ENCODE data around the gene KPNA1. TPM values are rescaled to one million over a fixed set of nuclear protein-coding genes. Genes with fewer than 3 reads are reported as not detected.

Gene KPNA1
- total and polyA plus RNA-seq, 4 donors, result 20.7 to 42.0 (median 23.5) TPM

GRCh38 chr3:122430371-122430770 lies 84.4 kb downstream of the KPNA1 start:
- DNase-seq (ENCODE audit: low spot score), result no peak
- H3K27ac ChIP-seq (ENCODE audit: low read depth in 1 of 2, low read length in 2 of 2), result no peak overlapping the region
- TF ChIP-seq MAX (IDR thresholded peaks at IDR 0.05), result no peak
- no peak for TF ChIP-seq RAD21 (IDR thresholded peaks at IDR 0.05)
- no peak for TF ChIP-seq TAF1 (conservative IDR thresholded peaks at IDR 0.05)
- TF ChIP-seq REST (IDR thresholded peaks at IDR 0.05), result no peak
- TF ChIP-seq GABPA (IDR thresholded peaks at IDR 0.05 in 1 of 2, conservative IDR thresholded peaks at IDR 0.05 in 1 of 2), result no peak
- TF ChIP-seq ZBTB33 (IDR thresholded peaks at IDR 0.05), result no peak
- TF ChIP-seq CTCF (IDR thresholded peaks at IDR 0.05; ENCODE audit: low read depth, low read length, missing input control), result no peak
- TF ChIP-seq ATF3 (IDR thresholded peaks at IDR 0.05), result no peak
- no peak for TF ChIP-seq RXRA (IDR thresholded peaks at IDR 0.05)
- TF ChIP-seq HNF4G (IDR thresholded peaks at IDR 0.05), result no peak
- no peak for TF ChIP-seq FOXA1 (IDR thresholded peaks at IDR 0.05)
- no peak for TF ChIP-seq NR2F2 (IDR thresholded peaks at IDR 0.05)
- no peak for TF ChIP-seq SP1 (IDR thresholded peaks at IDR 0.05)
- no peak for TF ChIP-seq FOXA2 (IDR thresholded peaks at IDR 0.05)
- TF ChIP-seq JUND (IDR thresholded peaks at IDR 0.05), result no peak
- TF ChIP-seq HNF4A (conservative IDR thresholded peaks at IDR 0.05), result no peak
- H3K36me3 ChIP-seq (ENCODE audit: control insufficient read depth in 4 of 4, insufficient read depth in 3 of 4, low read depth in 1 of 4, low read length in 3 of 4), result peaks cover 6 to 54% (median 27%) of the 10 kb centered on the region in 4 donors
- H3K27me3 ChIP-seq (ENCODE audit: control insufficient read depth in 4 of 4, insufficient read depth in 4 of 4, low read length in 3 of 4), result no peaks in the 10 kb centered on the region
- WGBS, result 96% methylated on average over 2 of the region's 2 CpGs
- no peak overlapping the region for H3K4me3 ChIP-seq (ENCODE audit: low read depth in 1 of 3, low read length in 3 of 3)
- H3K9ac ChIP-seq (ENCODE audit: low read depth in 1 of 2, low read length in 2 of 2), result no peak overlapping the region
- H3K9me3 ChIP-seq (ENCODE audit: control insufficient read depth in 4 of 4, low read length in 3 of 4), result no peaks in the 10 kb centered on the region
- H3K4me1 ChIP-seq (ENCODE audit: control insufficient read depth in 4 of 4, insufficient read depth in 4 of 4, low read length in 3 of 4), result no peaks in the 10 kb centered on the region
